PC-3 (cell line): Measurements from ENCODE around the gene RFTN1. TPM values are rescaled to one million over a fixed set of nuclear protein-coding genes. Genes with fewer than 3 reads are reported as not detected.

Experiments
- ATAC-seq: fragments of 200-7000 bp; cut with Tn5 transposase; 2 replicates; pipeline ENCODE4 v1.9.1; 2020; ENCODE audit warnings: mild to moderate bottlenecking, moderate library complexity
- BruUV-seq: library from RNA; stranded (reverse); fragments of 400-500 nt; replicated peaks from 2 replicates; lab custom pipeline; 2021; lab: Mats Ljungman, UMichigan
- CTCF ChIA-PET: fragments of 300-600 bp; sonication (Branson Sonifier 250); formaldehyde crosslinking; loops from one replicate; lab custom pipeline; 2022; ENCODE audit warnings: antibody characterized with exemption; lab: Charles Lee
- POLR2A ChIA-PET: fragments of 300-600 bp; sonication (Branson Sonifier 250); formaldehyde crosslinking; loops from one replicate; lab custom pipeline; 2022; ENCODE audit warnings: antibody characterized with exemption; ENCODE audit not compliant: unreplicated experiment; lab: Charles Lee
- DNase-seq: peaks from one replicate; pipeline ENCODE4 v3.0.0-alpha.2; 2015
- H2AFZ ChIP-seq: fragments of 300-600 bp; sonication (generic); 2 replicates; pipeline ENCODE4 v1.6.0; 2016; ENCODE audit warnings: antibody characterized with exemption, low read length
- H3F3A ChIP-seq: fragments of 300-600 bp; sonication (generic); one replicate; pipeline ENCODE4 v1.6.0; 2017; ENCODE audit warnings: antibody characterized with exemption, low read length, control low read depth, mild to moderate bottlenecking; ENCODE audit not compliant: unreplicated experiment
- H3K27ac ChIP-seq: fragments of 300-600 bp; sonication (generic); 2 replicates; pipeline ENCODE4 v1.5.1; 2016; ENCODE audit warnings: mild to moderate bottlenecking, low read length
- H3K27me3 ChIP-seq: fragments of 300-600 bp; sonication (generic); 2 replicates; pipeline ENCODE4 v1.6.1; 2016; ENCODE audit warnings: low read length, mixed read lengths
- H3K36me3 ChIP-seq: fragments of 300-600 bp; sonication (generic); 2 replicates; pipeline ENCODE4 v1.6.1; 2016; ENCODE audit warnings: low read depth, mixed run types, low read length, mixed read lengths
- H3K4me1 ChIP-seq: fragments of 300-600 bp; sonication (generic); 2 replicates; pipeline ENCODE4 v1.5.1; 2016; ENCODE audit warnings: low read length; ENCODE audit not compliant: insufficient read depth
- H3K4me2 ChIP-seq: fragments of 300-600 bp; sonication (generic); 2 replicates; pipeline ENCODE4 v1.6.0; 2016; ENCODE audit warnings: low read length
- H3K4me3 ChIP-seq: fragments of 300-600 bp; sonication (generic); 2 replicates; pipeline ENCODE4 v1.5.1; 2016; ENCODE audit warnings: mild to moderate bottlenecking, low read length, mixed read lengths
- H3K79me2 ChIP-seq: fragments of 300-600 bp; sonication (generic); 2 replicates; pipeline ENCODE4 v1.6.1; 2017; ENCODE audit warnings: low read length, mixed read lengths
- H3K9ac ChIP-seq: fragments of 300-600 bp; sonication (generic); 2 replicates; pipeline ENCODE4 v1.6.0; 2016; ENCODE audit warnings: mild to moderate bottlenecking, low read length
- H3K9me2 ChIP-seq: fragments of 300-600 bp; sonication (generic); replicated peaks from 2 replicates; pipeline ENCODE4 v1.6.1; 2016; ENCODE audit warnings: mixed run types, low read length, mixed read lengths
- H3K9me3 ChIP-seq: fragments of 300-600 bp; sonication (generic); 2 replicates; pipeline ENCODE4 v1.6.1; 2016; ENCODE audit warnings: low read length, mixed read lengths
- H4K20me1 ChIP-seq: fragments of 300-600 bp; sonication (generic); 2 replicates; pipeline ENCODE4 v1.6.1; 2016; ENCODE audit warnings: low read length, mixed read lengths
- EZH2 ChIP-seq: fragments of 300-600 bp; sonication (generic); IDR thresholded peaks from one replicate; pipeline ENCODE4 v1.6.1; 2017; ENCODE audit warnings: antibody characterized with exemption, mild to moderate bottlenecking, low read length; ENCODE audit not compliant: unreplicated experiment
- EZH2phosphoT487 ChIP-seq: fragments of 300-600 bp; sonication (generic); IDR thresholded peaks from 2 replicates; pipeline ENCODE4 v1.6.1; 2018; ENCODE audit warnings: mild to moderate bottlenecking, antibody characterized with exemption, low read length, borderline replicate concordance
- intact Hi-C: fragments of 100-400 bp; cut with micrococcal nuclease; formaldehyde crosslinking; loops from 2 replicates; pipeline ENCODE4 v1.9.0; 2023
- total RNA-seq: library from RNA; depleted of rRNA; stranded (reverse); fragments of >200 nt; gene quantifications from 2 replicates; pipeline ENCODE4 v1.2.3, GENCODE V29; 2014
- TF ChIP-seq, protein P1 (sequence below): fragments of 300-600 bp; sonication (generic); conservative IDR thresholded peaks from 2 replicates; pipeline ENCODE4 v1.5.1; 2017; ENCODE audit warnings: antibody characterized with exemption, low read depth, mild to moderate bottlenecking, low read length

Gene RFTN1
- total RNA-seq, 1 experiment from 2014 or later: 9.7 TPM

DNA sequence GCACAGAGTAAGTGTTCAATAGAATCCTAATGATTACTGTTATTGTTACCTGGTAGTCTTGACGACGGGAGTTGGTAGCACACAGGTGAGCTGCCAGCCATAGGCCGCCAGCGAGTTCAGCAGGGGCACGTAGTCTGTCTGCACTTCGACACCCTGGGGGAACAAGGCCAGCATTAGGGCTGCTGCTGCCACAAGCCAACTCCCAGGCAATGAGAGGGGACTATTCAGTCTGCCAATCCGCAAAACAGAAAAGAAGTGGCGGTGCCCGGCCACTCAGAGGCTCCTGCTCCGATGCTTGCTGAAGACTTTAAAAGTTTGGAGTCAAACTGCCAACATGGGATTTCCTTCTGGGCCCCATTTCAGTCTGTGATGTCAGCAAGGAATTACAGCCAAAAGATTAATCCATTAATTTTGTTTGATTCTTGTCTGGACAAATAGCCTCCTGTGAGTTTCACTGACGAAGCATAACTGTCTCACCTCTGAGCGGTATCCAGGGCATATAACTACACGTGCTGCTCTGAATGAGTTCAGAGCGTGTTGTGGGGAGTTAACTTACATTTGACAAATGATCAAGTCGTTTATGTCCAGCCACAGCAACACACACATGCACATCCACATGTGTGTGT lies 186.7 kb downstream of the RFTN1 start:
- H4K20me1 ChIP-seq: no peaks in the 10 kb centered on the region
- ChIA-PET POLR2A (no interaction called here), CTCF (no interaction called here)
- BruUV-seq: no TSS peak
- H3K4me3 ChIP-seq: no peak overlapping the region
- no peak overlapping the region for H3K9ac ChIP-seq
- H3K36me3 ChIP-seq: peaks cover 17% of the 10 kb centered on the region
- H3K27ac ChIP-seq: no peak overlapping the region
- no peaks in the 10 kb centered on the region for H3K27me3 ChIP-seq
- no peak for ATAC-seq
- H2AFZ ChIP-seq: no peak overlapping the region
- no peaks in the 10 kb centered on the region for H3K9me2 ChIP-seq
- no peak overlapping the region for H3K4me2 ChIP-seq
- H3F3A ChIP-seq: no peaks in the 10 kb centered on the region
- H3K79me2 ChIP-seq: no peaks in the 10 kb centered on the region
- TF ChIP-seq EZH2: no peak
- TF ChIP-seq EZH2phosphoT487: no peak
- TF ChIP-seq, protein P1, sequence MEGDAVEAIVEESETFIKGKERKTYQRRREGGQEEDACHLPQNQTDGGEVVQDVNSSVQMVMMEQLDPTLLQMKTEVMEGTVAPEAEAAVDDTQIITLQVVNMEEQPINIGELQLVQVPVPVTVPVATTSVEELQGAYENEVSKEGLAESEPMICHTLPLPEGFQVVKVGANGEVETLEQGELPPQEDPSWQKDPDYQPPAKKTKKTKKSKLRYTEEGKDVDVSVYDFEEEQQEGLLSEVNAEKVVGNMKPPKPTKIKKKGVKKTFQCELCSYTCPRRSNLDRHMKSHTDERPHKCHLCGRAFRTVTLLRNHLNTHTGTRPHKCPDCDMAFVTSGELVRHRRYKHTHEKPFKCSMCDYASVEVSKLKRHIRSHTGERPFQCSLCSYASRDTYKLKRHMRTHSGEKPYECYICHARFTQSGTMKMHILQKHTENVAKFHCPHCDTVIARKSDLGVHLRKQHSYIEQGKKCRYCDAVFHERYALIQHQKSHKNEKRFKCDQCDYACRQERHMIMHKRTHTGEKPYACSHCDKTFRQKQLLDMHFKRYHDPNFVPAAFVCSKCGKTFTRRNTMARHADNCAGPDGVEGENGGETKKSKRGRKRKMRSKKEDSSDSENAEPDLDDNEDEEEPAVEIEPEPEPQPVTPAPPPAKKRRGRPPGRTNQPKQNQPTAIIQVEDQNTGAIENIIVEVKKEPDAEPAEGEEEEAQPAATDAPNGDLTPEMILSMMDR: no peak
- no peak for DNase-seq
- no peaks in the 10 kb centered on the region for H3K9me3 ChIP-seq
- intact Hi-C loops: no loop called here
- H3K4me1 ChIP-seq: no peaks in the 10 kb centered on the region

GRCh38 chr3:16325850-16326249 lies 187.6 kb downstream of the RFTN1 start:
- H3K4me1 ChIP-seq: no peaks in the 10 kb centered on the region
- no peaks in the 10 kb centered on the region for H4K20me1 ChIP-seq
- ChIA-PET POLR2A (no interaction called here), CTCF (no interaction called here)
- H3K4me2 ChIP-seq: no peak overlapping the region
- H3K79me2 ChIP-seq: no peaks in the 10 kb centered on the region
- no peaks in the 10 kb centered on the region for H3K9me2 ChIP-seq
- no peak overlapping the region for H2AFZ ChIP-seq
- no peak overlapping the region for H3K27ac ChIP-seq
- no peak overlapping the region for H3K4me3 ChIP-seq
- no peak for DNase-seq
- ATAC-seq: no peak
- no peaks in the 10 kb centered on the region for H3K9me3 ChIP-seq
- TF ChIP-seq, protein P1: no peak
- TF ChIP-seq EZH2phosphoT487: no peak
- TF ChIP-seq EZH2: no peak
- no TSS peak for BruUV-seq
- no peak overlapping the region for H3K9ac ChIP-seq
- peaks cover 9% of the 10 kb centered on the region; the same call in 1 of the 2 replicates for H3K36me3 ChIP-seq
- intact Hi-C loops: no loop called here
- H3F3A ChIP-seq: no peaks in the 10 kb centered on the region
- no peaks in the 10 kb centered on the region for H3K27me3 ChIP-seq

DNA sequence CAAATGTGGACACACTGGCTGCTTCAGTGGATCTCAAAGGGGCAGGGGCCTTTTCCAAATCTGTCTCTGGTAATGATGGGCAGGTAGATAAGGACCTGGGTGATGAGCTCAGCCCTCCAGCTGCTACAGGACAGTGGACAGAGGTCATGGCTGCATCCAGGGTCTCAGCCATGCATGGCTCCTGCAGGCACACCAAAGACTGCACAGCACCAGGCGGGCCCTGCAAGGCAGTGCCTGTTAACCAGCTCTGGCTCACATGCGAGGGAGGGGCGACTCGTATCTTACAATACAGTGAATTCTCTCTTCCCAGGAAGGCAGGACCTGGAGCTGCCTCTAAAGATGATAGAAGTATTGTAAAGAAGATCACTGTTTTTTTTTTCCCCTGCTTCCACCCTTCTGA lies 189.8 kb downstream of the RFTN1 start:
- Histone ChIP-seq H3K4me1 (no peaks in the 10 kb centered on the region), H2AFZ (no peak overlapping the region), H3K27me3 (no peaks in the 10 kb centered on the region), H3K4me2 (no peak overlapping the region), H3K9me2 (no peaks in the 10 kb centered on the region), H3K79me2 (no peaks in the 10 kb centered on the region), H3K9ac (no peak overlapping the region), H4K20me1 (no peaks in the 10 kb centered on the region), H3K27ac (no peak overlapping the region), H3F3A (no peaks in the 10 kb centered on the region), H3K9me3 (no peaks in the 10 kb centered on the region), H3K36me3 (peaks cover 9% of the 10 kb centered on the region; the same call in 1 of the 2 replicates), H3K4me3 (no peak overlapping the region)
- intact Hi-C loops: no loop called here
- ATAC-seq (no peak), DNase-seq (no peak)
- no TSS peak for BruUV-seq
- ChIA-PET POLR2A (interaction anchor here (0.6 kb wide), 1 partner anchor 17 kb away, joined by 3 read pairs; no protein-coding TSS in a partner anchor), CTCF (no interaction called here)
- TF ChIP-seq EZH2: no peak
- TF ChIP-seq EZH2phosphoT487: no peak
